ENCODE data around the gene RIN3.

The RIN3 gene

GRCh38 chr14:92728759-92729364 lies 215.3 kb downstream of the RIN3 start:
- no peak for DNase-seq

GRCh38 chr14:92729634-92730358 lies 216.2 kb downstream of the RIN3 start:
- DNase-seq: no peak

- no peak for DNase-seq
Observed at GRCh38 chr14:92731622-92732115, 218.1 kb downstream of the RIN3 start.

GRCh38 chr14:92733007-92733406 lies 219.4 kb downstream of the RIN3 start:
- DNase-seq: no peak

GRCh38 chr14:92734618-92735017 lies 221.0 kb downstream of the RIN3 start:
- no peak for DNase-seq

- DNase-seq: no peak
Observed at GRCh38 chr14:92735344-92735743, 221.8 kb downstream of the RIN3 start.

- DNase-seq: no peak
Observed at GRCh38 chr14:92737206-92737605, 223.6 kb downstream of the RIN3 start.

- DNase-seq: no peak
Observed at GRCh38 chr14:92737619-92738188, 224.1 kb downstream of the RIN3 start.

All from NCI-H1930 (cell line).